Measurements from ENCODE around the gene EPB41L4B.

EPB41L4B gene

GRCh38 chr9:109319626-109320241 is 1.1 kb downstream of the EPB41L4B start:
- no peak for DNase-seq

DNA sequence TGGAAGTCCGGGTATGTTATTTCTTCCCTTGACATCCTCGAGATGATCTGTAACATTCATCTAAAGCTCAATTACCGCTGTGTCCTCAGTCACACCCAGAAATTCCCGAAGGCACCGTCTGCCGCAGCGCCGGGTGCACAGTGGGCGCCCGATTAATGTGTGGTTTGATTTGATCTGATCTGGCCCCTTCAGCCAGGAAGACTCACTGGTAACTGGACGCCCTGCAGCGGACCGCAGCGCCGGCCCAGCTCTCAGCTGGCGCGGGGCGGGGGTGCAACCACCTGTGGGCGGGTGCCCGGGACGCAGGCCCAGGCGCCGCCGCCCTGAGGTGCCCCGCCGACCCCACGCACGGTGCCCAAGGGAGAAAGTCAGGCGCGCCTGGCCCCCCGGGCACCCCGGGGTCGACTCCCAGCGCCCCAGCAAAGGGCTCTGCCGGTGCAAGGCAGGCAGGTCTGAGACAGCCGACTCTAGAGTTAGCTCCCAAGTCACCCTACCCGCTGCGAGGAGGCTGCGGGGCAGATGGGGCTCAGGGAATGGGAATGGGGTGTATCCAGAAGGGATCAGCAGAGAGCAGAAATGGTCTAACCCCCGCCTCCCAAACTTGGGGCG is 1.7 kb downstream of the EPB41L4B start:
- DNase-seq, result no peak

GRCh38 chr9:109317979-109318741 is 2.7 kb downstream of the EPB41L4B start:
- DNase-seq, result peak; percentile 37

DNA sequence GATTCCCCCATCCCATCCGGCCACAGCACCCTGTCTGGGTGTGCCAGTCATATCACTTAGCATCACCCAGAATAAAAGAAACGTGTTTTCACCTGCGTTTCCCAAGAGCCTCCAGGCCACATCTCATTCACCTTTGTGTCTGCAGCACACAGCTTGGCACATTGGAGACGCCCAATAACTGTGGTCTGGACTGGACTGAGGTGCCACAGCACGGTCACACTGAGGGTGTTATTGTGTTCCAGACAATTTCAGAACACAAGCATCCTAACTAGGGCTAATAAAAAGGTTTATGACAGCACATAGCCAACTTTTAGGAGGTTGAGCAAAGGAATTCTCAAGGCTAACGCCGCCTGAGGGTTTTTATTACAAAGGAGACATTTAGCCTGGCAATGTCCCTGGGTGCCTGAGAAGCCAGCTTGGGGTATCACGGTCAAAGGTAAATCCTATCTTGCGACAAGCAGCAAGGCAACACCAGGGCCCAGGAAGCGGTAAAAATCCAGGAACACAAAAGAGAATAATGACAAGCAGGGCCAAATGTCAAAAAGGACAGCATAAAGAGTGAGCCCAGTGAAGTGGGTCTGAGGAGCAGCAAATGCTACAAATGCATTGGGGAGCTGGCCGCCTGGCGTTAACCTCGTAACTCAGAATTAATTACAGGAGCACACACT is 3.4 kb downstream of the EPB41L4B start:
- DNase-seq, result no peak

GRCh38 chr9:109316207-109316640 is 4.6 kb downstream of the EPB41L4B start:
- DNase-seq, result peak; percentile 55

GRCh38 chr9:109315480-109316206 is 5.2 kb downstream of the EPB41L4B start:
- DNase-seq, result no peak

DNA sequence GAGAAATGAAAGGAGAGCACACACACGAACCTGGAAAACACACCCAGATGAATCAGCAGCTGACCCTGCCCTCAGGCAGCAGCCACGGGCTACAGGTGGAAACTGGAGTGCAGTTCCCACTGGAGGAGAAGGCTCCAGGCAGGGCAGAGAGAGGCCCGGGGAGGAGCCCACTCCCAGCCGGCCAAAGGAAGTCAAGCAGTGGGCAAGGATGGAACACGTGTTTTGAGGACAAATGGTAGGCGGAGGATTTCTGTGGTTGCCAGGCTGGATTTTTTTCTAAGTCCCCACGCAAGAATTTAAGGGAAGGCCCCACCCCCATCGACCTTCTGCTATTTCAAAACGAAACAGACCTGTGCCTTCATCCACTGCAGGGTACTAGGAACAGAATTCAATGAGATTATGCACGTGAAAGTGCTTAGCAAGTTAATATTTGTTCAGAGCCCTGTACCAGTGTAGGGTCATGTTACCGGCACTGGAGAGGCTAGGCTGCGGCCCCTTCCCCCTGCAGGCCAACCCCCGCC is 6.8 kb downstream of the EPB41L4B start:
- DNase-seq, result no peak

GRCh38 chr9:109313351-109313750 is 7.5 kb downstream of the EPB41L4B start:
- DNase-seq, result no peak

DNA sequence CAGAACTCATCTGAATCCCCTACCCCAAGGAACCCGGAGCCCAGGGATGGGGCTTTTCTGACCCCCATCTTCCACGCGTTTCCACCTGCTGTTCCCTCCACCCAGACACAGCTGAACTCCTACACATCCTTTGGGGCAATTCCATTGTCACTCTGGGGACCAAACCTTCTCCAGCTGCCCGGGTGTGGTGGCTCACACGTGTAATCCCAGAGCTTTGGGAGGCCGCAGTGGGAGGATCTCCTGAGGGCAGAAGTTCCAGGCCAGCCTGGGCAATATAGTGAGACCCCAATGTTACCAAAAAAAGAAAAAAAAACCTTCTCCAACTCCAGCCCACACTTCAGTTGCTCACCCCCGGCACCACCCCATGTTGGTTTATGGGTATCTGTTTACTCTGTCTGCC is 8.1 kb downstream of the EPB41L4B start:
- DNase-seq, result no peak

DNA sequence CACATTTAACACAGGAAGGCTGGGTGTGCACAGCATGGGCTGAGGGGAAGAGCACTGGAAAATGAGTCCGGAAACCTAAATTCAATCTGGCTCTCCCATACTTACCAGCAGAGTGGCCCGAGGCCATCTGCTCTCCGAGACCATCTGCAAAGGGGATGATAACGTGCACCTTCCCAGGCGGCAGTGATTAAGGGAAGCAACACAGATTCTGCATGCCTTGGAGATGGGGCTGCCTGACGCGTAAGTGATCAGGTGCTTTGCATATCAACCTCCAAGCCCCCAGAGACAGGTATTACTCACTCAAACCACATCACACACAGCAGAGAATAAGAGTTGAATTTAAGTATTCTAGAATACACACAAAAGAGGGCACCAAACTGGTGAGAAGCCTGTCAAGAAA is 9.1 kb downstream of the EPB41L4B start:
- peak; percentile 53 for DNase-seq

DNA sequence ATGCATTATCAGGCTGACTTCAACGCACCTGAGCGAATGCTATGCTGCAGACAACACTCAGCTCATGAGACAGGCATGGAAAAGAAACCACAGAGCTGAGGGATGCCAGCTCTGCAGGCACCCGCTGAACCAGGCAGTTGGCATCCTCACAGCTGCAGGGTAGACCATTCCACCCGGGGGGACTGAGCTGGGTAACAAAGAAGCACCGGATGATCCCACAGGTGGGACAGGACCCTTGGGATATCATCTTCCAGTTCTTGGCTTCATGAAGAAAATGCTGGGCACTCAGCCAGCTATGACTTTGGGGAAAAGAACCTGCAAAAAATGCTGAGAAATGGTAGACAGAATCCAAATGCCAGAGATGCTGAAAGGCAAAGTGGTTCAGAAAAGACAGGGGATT is 9.6 kb downstream of the EPB41L4B start:
- no peak for DNase-seq

DNA sequence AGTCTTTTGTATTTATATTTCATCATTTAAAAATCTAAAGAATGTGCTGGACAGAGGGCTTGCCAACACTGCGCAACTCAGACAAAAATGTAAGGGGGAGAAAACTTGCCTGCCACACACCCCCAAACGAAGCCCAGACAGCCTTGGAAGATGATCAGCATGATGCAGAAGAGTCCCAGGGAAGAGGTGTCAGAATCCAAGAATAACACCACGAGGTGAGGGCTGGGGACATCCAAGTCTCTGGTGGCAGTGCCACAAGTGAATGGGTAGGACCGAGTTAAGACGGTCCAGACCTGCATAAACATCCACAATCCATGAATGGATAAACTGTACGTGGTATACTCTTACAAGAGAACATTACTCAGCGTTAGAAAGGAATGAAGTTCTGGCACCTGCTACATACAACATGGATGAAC is 10.4 kb downstream of the EPB41L4B start:
- DNase-seq, result no peak

- no peak for DNase-seq
These were observed 11.6 kb downstream of the EPB41L4B start for GRCh38 chr9:109309282-109309681.

DNA sequence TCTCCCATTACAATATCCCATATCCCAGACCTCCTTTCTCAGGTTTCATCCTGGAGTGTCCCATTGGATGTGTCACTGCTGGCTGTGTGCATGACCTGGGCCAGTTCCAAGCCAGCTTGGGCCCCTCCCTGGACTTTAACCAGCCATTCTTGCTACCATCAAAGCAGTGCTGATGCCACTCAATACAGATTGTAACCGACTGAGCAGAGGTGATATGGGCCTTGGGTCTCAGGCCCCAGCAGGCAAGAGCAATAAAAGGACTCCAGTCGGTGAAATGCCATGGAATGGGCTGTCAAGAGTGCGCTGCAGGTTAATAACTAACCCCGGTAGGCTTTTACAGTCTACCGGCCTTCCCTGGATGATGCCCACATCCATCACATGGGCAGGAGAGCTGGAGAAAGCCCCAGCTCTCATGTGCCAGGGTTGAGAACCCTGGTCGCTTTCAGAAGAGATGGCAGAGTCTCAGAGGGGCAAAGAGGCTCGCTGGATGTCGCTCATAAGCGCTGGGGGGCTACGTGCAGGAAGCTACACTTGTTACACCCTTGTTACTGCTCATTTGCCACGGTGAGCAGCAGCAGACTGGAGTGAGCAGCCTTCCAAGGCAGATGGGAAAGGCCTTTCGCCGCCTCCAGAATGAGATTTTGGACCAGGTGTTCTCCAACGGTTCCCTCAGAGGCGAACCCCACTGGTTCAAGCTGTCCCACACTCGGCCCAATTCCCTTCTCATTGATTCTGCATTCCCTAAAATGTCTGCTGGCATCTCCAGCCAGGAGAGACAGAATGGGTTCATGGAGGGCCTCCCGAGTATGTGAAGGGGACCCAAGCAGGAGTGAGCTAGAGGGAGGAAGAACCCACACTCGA is 13.2 kb downstream of the EPB41L4B start:
- DNase-seq, result no peak

GRCh38 chr9:109305801-109306200 is 15.1 kb downstream of the EPB41L4B start:
- DNase-seq, result no peak

DNA sequence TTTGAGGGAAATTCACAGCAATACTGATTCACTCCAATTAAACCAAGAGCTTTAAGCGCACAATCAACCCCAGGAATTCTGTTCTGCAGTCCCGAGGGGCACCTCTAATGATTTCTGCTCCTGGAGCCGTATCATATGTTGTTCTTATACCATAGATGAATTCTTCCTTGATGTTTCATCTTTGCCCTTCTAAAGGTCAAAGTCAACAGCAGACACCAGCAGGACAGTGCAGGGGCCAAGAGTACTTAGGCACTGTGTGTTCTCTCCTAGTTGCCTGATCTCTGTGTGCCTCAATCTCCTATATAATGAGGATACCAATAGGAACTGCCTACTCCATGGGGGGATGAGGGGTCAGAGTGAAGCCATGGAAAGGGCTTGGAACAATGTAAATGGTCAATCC is 16.5 kb downstream of the EPB41L4B start:
- no peak for DNase-seq

GRCh38 chr9:109303900-109304299 is 17.0 kb downstream of the EPB41L4B start:
- no peak for DNase-seq

DNA sequence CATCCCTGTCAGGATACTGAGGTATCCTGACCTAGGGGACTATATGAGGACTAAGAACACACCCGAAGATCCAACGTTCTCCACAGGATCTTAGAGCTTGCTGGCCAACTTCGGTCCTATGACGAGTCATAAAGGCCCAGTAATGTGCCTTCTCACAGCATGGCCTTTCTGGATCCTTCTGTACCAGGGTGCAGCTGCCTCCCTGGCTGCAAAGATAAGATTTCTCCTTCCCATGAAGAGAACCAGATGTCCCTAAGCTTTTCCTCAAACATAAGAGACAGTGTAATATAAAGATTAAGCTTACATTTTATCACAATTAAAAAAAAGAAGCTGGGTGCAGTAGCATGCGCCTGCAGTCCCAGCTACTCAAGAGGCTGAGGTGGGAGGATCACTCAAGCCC is 18.3 kb downstream of the EPB41L4B start:
- no peak for DNase-seq

- no peak for DNase-seq
These were observed 19.8 kb downstream of the EPB41L4B start for GRCh38 chr9:109301012-109301411.

GRCh38 chr9:109299891-109300290 is 21.0 kb downstream of the EPB41L4B start:
- no peak for DNase-seq

GRCh38 chr9:109297899-109298298 is 23.0 kb downstream of the EPB41L4B start:
- no peak for DNase-seq
